ENCODE results near the gene MPZL3. TPM values are rescaled to one million over a fixed set of nuclear protein-coding genes. Genes with fewer than 3 reads are reported as not detected.

The MPZL3 gene
- polyA plus RNA-seq, 1 of the 3 experiments (the other 2 are of a cell fraction) = 0.38 TPM

- H3K27me3 ChIP-seq (ENCODE audit: insufficient read depth) = peaks cover 29% of the 10 kb centered on the region; the same call in 1 of the 2 replicates
- POLR2A ChIA-PET = no interaction called here
- H3K4me1 ChIP-seq (ENCODE audit: control insufficient read depth in 1 of 2, insufficient read depth in 2 of 2, low read depth in 1 of 2, low read length in 1 of 2) = peaks cover 0 to 7% of the 10 kb centered on the region in 2 experiments; a peak in 1 of 4 replicates
- H2AFZ ChIP-seq (ENCODE audit: low read depth) = no peak overlapping the region
- no peak overlapping the region for H3K27ac ChIP-seq (ENCODE audit: low read depth in 2 of 2, low read length in 1 of 2)
- no peaks in the 10 kb centered on the region for H3K79me2 ChIP-seq (ENCODE audit: insufficient read depth)
- H3K4me2 ChIP-seq = no peak overlapping the region
- CTCF ChIA-PET = interaction anchor here (3.1 kb wide), 1 partner anchor 24 kb away, joined by 9 read pairs; no protein-coding TSS in a partner anchor
- no peaks in the 10 kb centered on the region for H4K20me1 ChIP-seq (ENCODE audit: insufficient read depth)
- DNase-seq = no peak
- WGBS (ENCODE audit: low lambda C conversion rate) = 29% methylated on average over 10 of the region's 10 CpGs
- H3K9me2 ChIP-seq = no peaks in the 10 kb centered on the region
- no peak overlapping the region for H3K9ac ChIP-seq
- TF ChIP-seq USF2 (IDR thresholded peaks at IDR 0.05; ENCODE audit: borderline replicate concordance, low read depth, low read length) (no peak), REST (IDR thresholded peaks at IDR 0.05; ENCODE audit: low read depth, low read length) (no peak), FOSL2 (IDR thresholded peaks at IDR 0.05; ENCODE audit: borderline replicate concordance, low read depth) (no peak), RXRA (IDR thresholded peaks at IDR 0.05; ENCODE audit: borderline replicate concordance, low read depth) (no peak), RFX5 (IDR thresholded peaks at IDR 0.05; ENCODE audit: low read length) (no peak)
- no peaks in the 10 kb centered on the region for H3K36me3 ChIP-seq (replicated peaks in 1 of 2; ENCODE audit: control insufficient read depth in 1 of 2, insufficient read depth in 2 of 2, low read length in 1 of 2)
- no peaks in the 10 kb centered on the region for H3K9me3 ChIP-seq
- H3F3A ChIP-seq (replicated peaks; ENCODE audit: insufficient read depth) = no peaks in the 10 kb centered on the region
- no peak overlapping the region for H3K4me3 ChIP-seq (ENCODE audit: low read depth in 2 of 2, low read length in 1 of 2)
These were observed 57.1 kb downstream of the MPZL3 start for GRCh38 chr11:118194835-118195627.

GRCh38 chr11:118193910-118194566 is 58.1 kb downstream of the MPZL3 start:
- CTCF ChIA-PET = interaction anchor here (1.0 to 3.1 kb wide), 2 partner anchors 23 to 159 kb away, joined by 4 to 9 read pairs; no protein-coding TSS in a partner anchor

More at GRCh38 chr11:118193910-118194566, 58.1 kb downstream of the MPZL3 start:
- POLR2A ChIA-PET = no interaction called here
- no peaks in the 10 kb centered on the region for H3K79me2 ChIP-seq (ENCODE audit: insufficient read depth)
- H3K27ac ChIP-seq (ENCODE audit: low read depth in 2 of 2, low read length in 1 of 2) = no peak overlapping the region
- WGBS (ENCODE audit: low lambda C conversion rate) = 46% methylated on average over 6 of the region's 6 CpGs
- H3K4me3 ChIP-seq (ENCODE audit: low read depth in 2 of 2, low read length in 1 of 2) = no peak overlapping the region
- TF ChIP-seq MEF2A (IDR thresholded peaks at IDR 0.05; ENCODE audit: borderline replicate concordance, low read depth) (no peak), SMC3 (IDR thresholded peaks at IDR 0.05; ENCODE audit: low read depth, low read length) (no peak), TCF12 (IDR thresholded peaks at IDR 0.05) (no peak), TAF1 (IDR thresholded peaks at IDR 0.05; ENCODE audit: borderline replicate concordance, low read depth, low read length) (no peak), PBX3 (IDR thresholded peaks at IDR 0.05) (no peak), EZH2phosphoT487 (IDR thresholded peaks at IDR 0.05; ENCODE audit: borderline replicate concordance, low read depth) (no peak), GABPA (IDR thresholded peaks at IDR 0.05; ENCODE audit: low read depth) (no peak), MXI1 (IDR thresholded peaks at IDR 0.05; ENCODE audit: low read depth, low read length) (no peak), ZBTB33 (IDR thresholded peaks at IDR 0.05; ENCODE audit: borderline replicate concordance, low read depth) (no peak), FOXJ3 (CRISPR knock-in tag; IDR thresholded peaks at IDR 0.05) (no peak), RXRA (IDR thresholded peaks at IDR 0.05; ENCODE audit: borderline replicate concordance, low read depth) (no peak), RFX5 (IDR thresholded peaks at IDR 0.05; ENCODE audit: low read length) (no peak)
- no peaks in the 10 kb centered on the region for H3K9me3 ChIP-seq
- no peak for DNase-seq
- H3K9me2 ChIP-seq = no peaks in the 10 kb centered on the region
- no peaks in the 10 kb centered on the region for H3F3A ChIP-seq (replicated peaks; ENCODE audit: insufficient read depth)
- no peak overlapping the region for H2AFZ ChIP-seq (ENCODE audit: low read depth)
- H3K9ac ChIP-seq = no peak overlapping the region
- no peak overlapping the region for H3K4me2 ChIP-seq
- H3K27me3 ChIP-seq (ENCODE audit: insufficient read depth) = peaks cover 26% of the 10 kb centered on the region; the same call in 1 of the 2 replicates
- no peaks in the 10 kb centered on the region for H3K36me3 ChIP-seq (replicated peaks in 1 of 2; ENCODE audit: control insufficient read depth in 1 of 2, insufficient read depth in 2 of 2, low read length in 1 of 2)
- H3K4me1 ChIP-seq (ENCODE audit: control insufficient read depth in 1 of 2, insufficient read depth in 2 of 2, low read depth in 1 of 2, low read length in 1 of 2) = peaks cover 0 to 7% of the 10 kb centered on the region in 2 experiments; a peak in 1 of 4 replicates
- H4K20me1 ChIP-seq (ENCODE audit: insufficient read depth) = no peaks in the 10 kb centered on the region

Measured in SK-N-SH (cell line).